HG03175 (cell line): ENCODE measurements around the gene ZWILCH.
A peak's percentile ranks its signal among the peaks of the same experiment; 100 is the strongest.
"Not testable (repeated sequence)": the region's sequence is repeated elsewhere in the genome, so short reads cannot be mapped to it uniquely, and the experiment has no call there.

Experiments
- ATAC-seq: cut with Tn5 transposase; IDR thresholded peaks from one replicate; pipeline ENCODE4 v1.9.1; 2021; ENCODE audit warnings: mild to moderate bottlenecking, moderate library complexity; ENCODE audit not compliant: unreplicated experiment

ZWILCH gene

DNA sequence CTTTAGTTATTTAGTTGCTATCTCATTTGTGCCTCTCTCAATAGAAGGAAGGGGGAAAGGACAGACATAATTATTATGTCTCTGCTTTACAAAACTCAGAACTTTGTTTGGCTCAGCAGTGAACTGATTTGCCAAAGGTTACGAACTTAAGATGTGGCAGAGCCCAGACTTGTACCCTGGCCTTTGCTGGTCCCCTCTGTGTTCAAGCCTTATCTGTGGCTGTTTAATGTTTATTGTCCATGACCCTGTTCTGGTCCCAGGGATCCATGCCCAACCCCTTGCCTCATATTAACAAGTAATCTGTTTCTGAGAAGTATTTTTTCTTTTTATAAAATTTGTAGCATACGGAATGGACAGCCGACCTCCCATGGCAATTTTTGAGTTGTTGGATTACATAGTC lies 18.2 kb upstream of the ZWILCH start:
- no peak for ATAC-seq

DNA sequence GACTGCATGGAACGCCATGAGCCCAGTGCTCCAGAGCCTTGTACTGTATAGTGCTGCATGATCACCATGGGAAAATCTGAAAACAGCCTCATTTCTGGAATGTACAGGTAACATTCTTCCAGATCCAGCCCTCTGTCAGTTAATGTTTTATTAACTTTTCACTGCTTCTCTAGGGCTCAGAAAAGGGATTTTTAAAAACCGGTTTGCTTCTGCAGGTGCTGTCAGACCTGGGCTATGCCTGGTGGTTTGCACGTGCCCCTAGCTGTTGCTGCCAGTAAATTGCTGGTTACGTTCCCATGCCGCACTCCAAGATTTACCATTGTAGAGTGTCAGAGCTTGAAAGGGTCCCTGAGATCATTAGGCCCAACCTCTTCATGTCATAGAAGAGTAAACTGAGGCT lies 16.6 kb upstream of the ZWILCH start:
- no peak for ATAC-seq

DNA sequence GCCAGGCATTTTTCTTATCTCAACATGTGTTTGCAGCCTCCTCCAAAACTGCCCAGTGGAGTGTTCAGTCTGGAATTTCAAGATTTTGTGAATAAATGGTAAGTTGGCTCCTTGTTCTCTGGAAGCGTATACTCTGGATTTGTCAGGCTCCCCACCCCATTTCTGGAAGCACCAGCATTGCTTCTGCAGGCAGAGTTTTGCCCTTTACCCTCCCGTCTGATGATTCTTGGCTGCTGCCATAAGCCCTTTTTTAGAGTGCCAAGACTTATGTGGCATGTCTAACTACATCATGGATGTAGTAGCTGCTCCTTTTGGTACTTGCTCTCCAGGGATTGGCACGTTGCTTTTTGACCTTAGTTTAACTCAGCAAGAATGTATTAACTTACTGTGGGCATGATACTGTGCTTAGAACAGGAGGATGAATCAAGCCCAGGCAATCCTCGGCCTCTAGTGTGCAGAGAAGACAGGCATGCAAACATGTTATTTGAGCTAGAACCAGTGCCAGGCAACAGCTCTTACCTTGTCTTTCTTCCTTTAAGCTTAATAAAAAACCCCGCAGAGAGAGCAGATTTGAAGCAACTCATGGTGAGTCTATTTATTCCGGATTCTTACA lies 15.8 kb upstream of the ZWILCH start:
- no peak for ATAC-seq

DNA sequence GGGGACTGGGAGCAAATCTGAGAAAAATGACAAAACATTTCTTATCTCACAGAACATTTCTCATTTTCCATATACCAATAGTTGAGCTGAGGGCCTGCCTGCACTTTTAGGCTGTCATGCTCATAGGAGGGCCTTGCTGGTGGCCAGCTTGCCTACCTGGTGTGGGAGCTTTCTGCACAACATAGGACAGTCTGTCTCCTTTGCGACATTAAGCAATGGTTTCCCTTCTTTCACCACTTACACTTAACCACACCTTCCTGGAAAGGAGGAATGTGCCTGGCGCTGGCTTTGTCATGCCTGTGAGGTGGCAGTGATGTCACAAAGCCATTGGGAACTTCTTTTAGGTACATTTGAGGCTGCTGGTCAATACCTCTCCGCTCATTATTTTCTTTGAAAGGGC lies 13.3 kb upstream of the ZWILCH start:
- ATAC-seq = no peak

DNA sequence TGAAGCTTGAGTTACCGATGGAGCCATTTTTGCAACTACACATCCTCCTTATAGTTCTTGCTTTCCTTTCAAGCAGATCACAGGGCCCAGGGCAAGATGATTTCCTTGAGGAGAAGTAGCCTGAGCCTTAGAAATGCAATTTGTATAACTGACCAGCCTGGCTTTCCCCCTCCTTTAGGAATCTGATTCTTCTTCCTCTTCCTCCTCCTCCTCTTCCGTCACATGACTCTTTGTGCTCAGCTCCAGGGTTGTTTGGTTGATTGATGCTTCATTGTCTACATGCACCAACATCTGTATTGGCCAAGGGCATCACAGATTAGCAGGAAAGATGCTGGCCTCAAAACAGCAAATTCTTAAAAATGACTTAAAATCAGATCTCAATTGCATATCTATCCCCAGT lies 10.9 kb upstream of the ZWILCH start:
- ATAC-seq = no peak

DNA sequence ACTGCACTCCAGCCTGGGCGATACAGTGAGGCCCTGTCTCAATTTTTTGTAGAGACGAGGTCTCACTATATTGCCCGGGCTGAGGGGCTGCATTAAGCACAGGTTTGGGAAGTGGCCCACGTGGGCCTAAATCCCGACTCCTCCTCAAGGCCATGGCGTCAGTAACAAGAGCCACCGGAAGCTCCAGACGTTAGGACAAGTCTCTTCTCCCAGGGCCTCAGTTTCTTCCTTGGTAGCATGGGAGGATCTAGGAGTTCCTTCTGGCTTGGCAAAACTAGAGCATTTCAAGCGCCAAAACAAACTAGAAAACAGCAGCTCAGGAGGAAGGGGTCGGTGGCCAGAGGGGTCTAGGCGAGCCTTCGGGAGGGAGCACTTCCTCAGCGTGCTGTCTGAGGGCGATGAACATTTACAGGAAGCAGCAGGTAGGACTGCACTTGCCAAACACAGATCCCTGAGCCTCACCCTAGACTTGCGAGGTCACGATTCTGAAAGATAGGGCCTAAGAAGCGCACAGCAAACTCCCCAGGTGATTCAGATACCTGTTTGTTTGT lies 8.1 kb upstream of the ZWILCH start:
- ATAC-seq = peak; percentile 24

DNA sequence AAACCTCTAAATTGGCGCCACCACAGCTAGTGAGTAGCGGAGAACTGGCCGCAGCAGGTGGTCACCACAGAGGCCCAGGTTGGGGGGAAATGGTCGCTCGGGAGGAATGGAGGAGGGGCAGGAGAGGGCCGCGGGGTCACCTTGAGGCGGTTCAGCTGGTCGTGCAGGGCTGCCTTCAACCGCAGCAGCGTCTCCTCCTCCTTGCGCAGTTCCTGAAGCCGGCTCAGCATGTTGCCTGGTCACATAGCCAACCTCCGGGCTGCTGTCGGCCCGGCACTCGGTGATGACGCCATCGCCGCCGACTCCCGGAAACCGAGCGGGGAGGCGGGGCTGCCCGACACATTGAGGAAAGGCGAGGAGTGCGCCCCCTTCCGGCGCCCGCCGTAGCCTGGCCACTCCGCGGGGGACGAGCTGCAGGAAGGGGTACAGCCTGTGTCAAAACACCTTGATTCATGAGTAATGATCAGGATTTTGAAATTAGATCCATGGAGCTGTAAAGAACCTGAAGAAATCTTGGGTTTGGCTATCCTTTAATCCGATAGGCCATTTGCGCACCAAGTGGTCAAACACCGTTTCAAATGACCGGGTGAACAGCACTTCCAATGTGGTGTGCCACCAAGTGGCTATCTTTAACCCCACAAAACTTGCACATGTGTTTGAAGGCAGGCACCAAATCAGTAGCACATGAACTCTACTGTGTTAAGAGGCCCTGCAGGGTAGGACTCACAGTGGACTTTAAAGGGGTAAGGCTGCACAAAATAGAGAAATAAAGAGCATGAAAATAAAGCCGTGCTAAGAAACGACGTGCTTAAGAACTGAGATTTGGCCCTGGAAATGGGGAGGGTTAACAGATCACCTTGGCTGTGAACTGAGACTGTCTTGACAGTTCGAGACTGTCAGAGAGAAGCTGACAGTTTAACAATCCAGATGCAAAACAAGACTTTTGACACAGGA lies 7.3 kb upstream of the ZWILCH start, which contains the start of gene SNAPC5:
SNAPC5 (minus strand) TSS at position 261 of the 954 bp plus-strand sequence; CDS start at position 230, 31 bp downstream.
- ATAC-seq = peak; percentile 89

DNA sequence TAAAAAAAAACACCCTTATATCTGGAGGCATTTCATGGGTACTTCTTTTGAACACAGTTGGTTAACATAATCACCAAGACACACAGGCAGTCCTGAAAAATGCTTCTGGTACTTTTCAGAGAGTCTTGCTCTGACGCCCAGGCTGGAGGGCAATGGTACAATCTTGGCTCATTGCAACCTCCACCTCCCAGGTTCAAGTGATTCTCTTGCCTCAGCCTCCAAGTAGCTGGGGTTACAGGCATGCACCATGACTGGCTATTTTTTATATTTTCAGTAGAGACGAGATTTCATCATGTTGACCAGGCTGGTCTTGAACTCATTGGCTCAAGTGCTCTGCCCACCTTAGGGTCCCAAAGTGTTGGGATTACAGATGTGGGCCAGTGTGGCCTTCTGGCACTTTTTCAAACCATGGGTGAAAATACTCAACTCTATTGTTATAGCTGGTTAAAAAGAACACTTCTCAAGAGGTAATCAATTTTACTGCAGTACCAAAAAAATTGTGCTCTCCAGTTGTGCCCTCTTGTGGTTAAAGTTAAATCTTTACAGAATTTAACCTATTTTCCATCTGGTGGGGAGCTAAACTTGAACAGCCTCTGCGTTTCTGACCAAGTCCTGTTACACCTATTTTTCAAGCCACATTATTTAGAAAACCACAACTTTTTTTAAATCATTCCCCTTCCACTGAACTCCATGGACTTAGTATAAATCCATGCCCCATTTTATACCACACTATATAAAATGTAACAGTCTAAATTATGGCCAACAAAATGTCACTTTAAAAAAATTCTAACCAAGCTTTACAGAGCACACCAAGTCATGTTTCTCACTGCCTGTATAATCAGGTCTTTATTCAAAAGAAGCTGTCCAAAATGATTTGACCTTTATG lies 6.4 kb upstream of the ZWILCH start:
- ATAC-seq = no peak

DNA sequence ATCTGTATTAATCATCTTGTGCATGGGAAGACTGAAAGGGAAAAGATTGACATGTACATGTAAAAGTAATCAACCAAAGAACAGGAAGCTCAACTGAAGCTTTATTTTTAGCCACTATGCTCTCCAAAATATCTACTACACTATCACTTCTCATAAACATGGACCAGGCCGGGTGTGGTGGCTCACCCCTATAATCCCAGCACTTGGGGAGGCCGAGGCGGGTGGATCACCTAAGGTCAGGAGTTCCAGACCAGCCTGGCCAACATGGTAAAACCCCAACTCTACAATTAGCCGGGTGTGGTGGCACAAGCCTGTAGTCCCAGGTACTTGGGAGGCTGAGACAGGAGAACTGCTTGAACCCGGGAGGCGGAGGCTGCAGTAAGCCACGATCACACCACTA lies 4.8 kb upstream of the ZWILCH start:
- ATAC-seq = not testable (repeated sequence)

DNA sequence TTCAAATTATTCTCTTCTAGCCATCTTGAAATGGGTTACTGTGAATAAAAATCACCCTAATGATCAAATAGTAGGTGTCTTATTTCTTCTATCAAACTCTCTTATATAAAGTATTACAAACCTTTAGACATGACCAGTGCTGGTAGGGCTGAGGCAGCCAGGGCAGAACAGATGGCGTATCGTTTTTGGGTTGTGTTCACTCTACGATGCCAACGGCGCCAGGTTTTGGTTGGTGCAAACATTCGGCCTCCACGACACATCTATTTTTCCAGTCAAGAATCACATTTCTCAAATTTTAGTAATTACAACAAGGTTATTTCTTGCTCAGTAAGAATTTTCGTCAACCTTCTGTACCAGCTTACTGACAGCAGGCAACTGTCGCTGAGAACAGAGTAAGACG lies 2.6 kb upstream of the ZWILCH start:
- ATAC-seq = no peak

DNA sequence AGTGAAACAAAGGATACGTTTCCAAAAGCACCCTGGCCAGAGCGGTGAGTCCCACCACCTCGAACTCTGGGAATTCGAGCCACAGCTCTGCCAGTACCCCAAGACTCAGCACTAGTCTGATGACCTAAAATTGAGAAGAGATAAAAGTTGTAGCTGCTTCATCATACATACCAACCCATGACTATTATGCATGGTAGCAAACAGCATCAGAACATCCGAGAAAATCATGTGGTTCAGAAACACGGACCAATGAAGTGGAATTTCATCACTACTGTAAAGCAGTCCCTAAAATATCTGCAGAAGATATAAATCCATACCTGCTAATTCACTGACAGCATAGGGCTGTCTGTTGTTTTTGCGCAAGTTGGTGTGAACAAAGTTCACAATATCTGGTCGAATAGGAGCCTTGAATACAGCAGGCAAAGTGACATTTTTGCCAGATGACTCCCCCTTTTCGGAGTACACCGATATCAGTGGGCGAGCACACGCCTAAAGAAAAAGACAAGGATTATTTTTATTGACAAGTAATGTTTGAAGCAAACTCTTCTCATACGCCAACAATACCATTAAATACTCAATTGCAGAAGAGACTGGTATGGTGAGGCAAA lies 2.0 kb upstream of the ZWILCH start:
- ATAC-seq = not testable (repeated sequence)

DNA sequence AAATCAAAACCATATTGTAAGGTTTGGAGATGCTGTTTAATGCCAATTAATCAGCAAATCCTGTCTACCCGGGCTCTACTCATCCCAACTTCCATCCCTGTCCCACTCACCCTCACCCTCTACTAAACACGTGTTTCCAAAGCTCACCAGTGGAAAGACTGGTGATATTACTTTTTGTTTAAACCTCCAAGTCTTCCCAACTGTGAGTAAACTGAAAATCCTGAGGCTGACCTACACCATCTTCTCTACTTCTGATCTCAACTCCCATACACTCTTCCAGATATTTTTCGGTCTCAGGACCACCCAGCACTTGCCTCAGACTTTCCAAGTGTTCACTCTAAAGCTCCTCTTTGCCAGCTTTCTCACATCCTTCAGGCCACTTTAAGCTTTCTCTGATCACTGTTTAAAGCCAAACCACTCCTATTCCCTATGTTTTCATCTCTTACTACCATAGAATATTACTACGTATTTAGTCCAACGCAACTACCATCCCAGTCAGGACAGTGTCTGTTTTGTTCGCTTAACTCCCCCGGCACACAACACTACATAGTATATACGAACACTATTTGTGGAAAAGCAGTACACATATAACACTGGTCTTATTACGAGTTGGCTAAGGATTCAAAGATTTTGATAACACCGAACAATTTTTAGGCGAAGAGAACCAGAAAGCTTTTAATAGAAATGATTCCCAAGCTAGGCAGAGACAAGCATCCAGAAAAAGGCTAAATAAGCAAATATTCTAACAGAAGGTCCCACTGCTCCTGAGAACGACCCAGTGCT lies 1.2 kb upstream of the ZWILCH start:
- no peak for ATAC-seq

DNA sequence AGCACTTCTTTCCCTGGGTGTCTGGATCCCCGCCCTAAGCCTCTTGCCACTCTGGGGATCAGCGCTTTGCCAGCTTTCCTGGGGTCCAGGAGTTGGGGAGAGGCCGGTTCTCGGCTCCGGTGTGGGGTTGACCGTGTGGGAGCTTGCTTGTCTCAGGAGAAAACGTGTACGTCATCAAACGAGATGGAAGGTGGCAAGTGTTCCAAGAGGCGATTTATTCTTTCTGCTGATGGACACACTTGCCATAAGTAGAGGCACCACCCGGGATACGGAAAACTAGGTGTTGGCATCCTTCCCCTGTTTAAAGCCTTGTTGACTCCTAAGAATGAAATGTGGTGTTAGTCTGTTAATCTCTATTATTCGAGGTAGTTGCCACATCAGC lies 295 bp downstream of the ZWILCH start:
- no peak for ATAC-seq

DNA sequence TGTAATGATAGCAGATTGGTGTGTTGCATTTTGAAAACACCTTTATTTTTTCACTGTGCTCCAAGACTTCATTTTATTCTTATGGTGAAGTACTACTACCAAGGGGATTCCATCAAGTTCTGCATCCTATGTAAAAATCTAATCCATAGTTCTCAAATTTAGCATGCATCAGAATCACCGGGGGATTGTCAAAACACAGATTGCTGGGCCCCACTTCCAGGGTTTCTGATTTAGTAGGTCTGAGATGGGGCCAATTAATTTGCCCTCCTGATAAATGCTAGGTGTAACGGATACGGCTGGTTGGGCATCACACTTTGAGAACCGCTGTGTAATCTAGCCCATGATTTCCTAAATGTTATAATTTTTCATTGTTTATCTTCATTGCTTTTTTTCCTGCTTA lies 692 bp downstream of the ZWILCH start:
- ATAC-seq = no peak

DNA sequence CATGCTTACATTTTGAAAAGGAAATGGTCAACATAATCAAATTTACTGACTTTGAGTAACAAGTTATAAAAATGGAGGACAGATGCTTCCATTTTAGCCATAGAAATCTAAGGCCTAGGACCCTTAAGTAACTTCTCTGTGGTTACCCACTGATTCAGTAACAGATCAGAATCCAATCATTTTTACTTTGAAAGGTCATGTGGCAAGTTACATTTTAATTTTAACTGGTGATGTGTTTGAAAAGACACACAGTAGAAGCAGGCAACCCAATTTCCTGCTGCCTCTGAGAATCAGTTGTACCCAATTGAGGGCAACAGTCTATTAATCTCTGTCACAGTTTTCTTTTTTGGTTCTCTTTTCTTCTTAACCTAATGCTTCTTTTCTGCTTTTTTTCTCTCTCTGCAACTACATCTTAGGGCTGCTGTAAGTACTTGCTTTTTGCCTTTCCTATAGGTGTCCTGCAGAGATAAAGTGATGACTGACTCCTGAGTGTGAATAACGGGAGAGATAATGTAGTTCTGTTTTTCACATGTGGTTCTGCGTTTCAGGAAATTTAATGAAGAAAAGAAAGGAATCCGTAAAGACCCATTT lies 3.3 kb downstream of the ZWILCH start:
- ATAC-seq = no peak

DNA sequence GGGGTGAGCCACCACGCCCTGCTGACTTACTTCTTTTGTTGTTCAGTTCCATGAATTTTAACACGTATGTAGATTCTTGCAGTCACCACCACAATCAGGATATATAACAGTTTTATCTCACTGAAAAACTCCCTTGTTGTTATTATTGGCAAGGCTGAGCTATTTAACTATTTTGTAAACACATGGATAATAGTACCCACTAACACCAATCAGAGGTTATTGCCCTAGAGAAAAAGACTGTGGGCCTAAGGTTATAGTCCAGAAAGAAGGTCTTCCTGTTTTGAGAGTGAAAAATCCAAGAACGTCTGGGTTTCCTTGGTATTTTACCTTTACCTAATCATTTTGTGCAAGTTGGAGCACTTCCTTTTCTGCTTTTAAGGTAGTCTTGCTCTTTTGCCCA lies 9.5 kb downstream of the ZWILCH start:
- no peak for ATAC-seq

DNA sequence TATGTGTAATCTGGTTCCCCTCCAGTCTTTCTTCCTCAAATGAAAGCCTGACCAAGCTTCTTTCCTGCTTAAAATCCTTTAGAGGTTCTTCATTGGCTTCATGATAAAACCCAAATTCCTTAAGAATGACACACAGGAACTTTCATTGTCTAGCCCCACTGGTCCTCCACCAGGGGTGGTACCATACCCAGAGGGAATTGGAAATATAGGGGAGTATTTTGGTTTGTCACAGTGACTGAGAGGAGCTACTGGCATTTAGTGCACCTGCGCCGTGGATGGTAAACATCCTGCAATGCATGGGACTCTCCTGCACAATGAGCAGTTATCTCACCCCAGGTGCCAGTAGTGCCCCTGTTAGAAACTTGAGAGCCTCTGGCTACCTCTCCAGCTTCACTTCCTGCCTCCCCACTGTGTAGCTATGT lies 10.8 kb downstream of the ZWILCH start:
- ATAC-seq = no peak

DNA sequence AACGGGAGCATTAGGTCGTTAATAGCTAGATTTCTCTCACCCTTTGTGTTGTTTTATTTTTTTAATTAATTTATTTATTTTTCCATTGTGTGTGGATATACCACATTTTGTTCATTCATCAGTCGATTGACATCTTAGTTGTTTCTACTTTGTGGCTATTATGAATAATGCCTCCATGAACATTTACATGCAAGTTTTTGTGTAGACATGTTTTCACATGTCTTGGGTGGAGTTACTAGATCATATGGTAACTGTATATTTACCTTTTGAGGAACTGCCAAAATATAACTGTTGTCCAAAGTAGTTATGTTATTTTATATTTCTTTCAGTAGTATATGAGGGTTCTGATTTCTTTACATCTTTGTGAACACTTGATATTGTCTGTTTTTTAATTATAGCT lies 18.8 kb downstream of the ZWILCH start:
- no peak for ATAC-seq

DNA sequence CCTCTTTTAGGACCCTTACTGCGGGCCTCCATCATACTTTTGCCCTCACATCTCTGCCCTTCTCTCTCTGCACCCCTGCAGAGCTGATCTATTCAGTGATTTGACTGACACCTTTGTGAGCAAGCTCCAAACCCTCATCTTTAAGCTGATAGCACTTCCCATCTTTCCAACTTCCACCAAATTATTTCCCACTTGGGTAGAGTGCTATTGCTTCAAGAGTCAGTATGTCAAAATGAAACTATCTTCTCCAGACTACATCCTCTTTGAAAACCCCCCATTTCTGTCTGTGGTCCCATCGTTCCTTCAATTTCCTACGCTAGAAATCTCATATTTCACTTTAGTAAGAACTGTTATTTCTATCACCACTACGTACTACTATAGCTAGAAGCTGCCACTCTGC lies 19.7 kb downstream of the ZWILCH start:
- no peak for ATAC-seq
